GM12873 (cell line): ENCODE data around the gene PPIL4.
A peak's percentile ranks its signal among the peaks of the same experiment; 100 is the strongest.

Experiments used
- TF ChIP-seq, protein P1 (sequence below): IDR thresholded peaks from 2 replicates; pipeline ENCODE4 v1.5.1; 2012; ENCODE audit warnings: low read depth, mild to moderate bottlenecking, moderate library complexity, low read length, control low read depth; ENCODE audit not compliant: insufficient read depth; ENCODE audit errors: missing control alignments

Gene PPIL4, protein sequence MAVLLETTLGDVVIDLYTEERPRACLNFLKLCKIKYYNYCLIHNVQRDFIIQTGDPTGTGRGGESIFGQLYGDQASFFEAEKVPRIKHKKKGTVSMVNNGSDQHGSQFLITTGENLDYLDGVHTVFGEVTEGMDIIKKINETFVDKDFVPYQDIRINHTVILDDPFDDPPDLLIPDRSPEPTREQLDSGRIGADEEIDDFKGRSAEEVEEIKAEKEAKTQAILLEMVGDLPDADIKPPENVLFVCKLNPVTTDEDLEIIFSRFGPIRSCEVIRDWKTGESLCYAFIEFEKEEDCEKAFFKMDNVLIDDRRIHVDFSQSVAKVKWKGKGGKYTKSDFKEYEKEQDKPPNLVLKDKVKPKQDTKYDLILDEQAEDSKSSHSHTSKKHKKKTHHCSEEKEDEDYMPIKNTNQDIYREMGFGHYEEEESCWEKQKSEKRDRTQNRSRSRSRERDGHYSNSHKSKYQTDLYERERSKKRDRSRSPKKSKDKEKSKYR

GRCh38 chr6:149545754-149546471 is at the start of gene PPIL4:
PPIL4 (minus strand) TSS chr6:149546043; CDS start chr6:149546005, 38 bp downstream.
- TF ChIP-seq, protein P1, sequence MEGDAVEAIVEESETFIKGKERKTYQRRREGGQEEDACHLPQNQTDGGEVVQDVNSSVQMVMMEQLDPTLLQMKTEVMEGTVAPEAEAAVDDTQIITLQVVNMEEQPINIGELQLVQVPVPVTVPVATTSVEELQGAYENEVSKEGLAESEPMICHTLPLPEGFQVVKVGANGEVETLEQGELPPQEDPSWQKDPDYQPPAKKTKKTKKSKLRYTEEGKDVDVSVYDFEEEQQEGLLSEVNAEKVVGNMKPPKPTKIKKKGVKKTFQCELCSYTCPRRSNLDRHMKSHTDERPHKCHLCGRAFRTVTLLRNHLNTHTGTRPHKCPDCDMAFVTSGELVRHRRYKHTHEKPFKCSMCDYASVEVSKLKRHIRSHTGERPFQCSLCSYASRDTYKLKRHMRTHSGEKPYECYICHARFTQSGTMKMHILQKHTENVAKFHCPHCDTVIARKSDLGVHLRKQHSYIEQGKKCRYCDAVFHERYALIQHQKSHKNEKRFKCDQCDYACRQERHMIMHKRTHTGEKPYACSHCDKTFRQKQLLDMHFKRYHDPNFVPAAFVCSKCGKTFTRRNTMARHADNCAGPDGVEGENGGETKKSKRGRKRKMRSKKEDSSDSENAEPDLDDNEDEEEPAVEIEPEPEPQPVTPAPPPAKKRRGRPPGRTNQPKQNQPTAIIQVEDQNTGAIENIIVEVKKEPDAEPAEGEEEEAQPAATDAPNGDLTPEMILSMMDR, result peak; percentile 81

DNA sequence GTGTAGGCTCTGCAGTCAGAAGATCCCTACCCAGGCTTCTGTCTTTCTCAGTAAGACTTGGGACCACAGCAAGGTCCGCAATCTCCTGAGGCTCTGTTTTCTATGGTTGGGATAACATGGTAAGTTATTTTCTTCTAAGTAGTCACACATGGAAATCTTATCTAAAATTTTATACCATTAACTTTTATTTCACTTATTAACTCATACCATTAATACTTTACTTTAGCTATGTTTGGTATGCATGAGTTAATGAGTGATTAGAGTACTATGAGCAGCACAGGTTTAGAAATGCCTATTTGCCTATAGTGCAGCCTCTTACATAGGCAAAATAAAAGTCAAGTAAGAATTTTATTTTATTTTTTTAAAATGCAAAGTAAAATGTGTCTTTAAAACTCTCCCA is 47.6 kb upstream of the PPIL4 start:
- TF ChIP-seq, protein P1, result no peak

GRCh38 chr6:149592983-149593382 is 47.1 kb upstream of the PPIL4 start:
- TF ChIP-seq, protein P1, result no peak

GRCh38 chr6:149586149-149586548 is 40.3 kb upstream of the PPIL4 start:
- TF ChIP-seq, protein P1, result no peak

GRCh38 chr6:149581349-149581748 is 35.5 kb upstream of the PPIL4 start:
- TF ChIP-seq, protein P1, result no peak

DNA sequence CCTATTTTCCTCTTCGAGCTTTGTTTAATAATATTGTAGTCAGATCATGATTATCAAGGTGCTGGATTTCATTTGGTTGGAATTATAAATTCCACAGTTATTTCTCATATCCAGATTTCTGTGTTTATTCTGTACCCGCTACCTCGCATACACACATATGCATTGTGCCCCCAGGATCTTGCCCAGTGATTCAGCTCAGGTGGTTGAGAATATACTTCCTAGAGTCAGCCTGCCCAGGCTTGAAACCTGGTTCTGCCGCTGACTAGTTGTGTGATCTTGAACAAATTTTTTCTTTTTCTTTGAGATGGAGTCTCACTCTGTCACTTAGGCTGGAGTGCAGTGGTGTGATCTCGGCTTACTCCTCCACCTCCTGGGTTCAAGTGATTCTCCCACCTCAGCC is 35.0 kb upstream of the PPIL4 start:
- TF ChIP-seq, protein P1, result no peak

GRCh38 chr6:149567945-149568585 is 22.2 kb upstream of the PPIL4 start:
- TF ChIP-seq, protein P1, result no peak
